ENCODE results near the gene SGPL1.

DNA sequence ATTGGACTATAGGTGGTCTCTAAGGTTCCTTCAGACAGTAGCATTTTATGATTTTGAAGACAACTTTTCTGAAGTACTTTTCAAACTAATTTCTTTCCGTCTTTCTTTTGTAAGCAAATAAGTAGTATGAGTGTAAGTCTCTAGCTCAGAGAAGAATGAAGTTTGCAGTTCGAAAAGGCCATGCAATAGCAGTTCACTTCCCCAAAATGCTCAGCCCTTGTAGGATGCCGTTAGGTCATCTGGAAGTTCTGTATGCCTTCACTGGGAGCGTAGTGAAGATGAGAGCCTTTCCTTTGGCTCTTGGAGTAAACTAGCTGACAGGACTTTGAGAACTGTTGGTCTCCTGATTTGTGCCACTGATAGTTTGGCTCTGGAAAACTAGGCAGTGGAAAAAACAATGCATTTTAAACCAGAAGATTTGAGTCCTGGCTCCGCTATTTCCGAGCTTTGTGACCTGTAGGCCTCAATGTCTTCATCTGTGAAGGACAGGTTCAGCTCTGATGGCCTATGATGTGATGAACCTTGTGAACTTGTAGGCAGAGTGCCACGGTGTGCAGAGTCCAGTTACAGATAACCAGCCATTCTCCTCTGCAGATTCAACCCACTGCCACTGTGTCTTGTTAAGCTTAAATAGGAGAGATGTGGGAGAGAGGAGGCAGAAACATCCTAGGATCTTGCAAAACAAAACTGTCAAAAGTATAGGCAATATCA lies 18.8 kb downstream of the SGPL1 start:
- TF ChIP-seq, protein P1, sequence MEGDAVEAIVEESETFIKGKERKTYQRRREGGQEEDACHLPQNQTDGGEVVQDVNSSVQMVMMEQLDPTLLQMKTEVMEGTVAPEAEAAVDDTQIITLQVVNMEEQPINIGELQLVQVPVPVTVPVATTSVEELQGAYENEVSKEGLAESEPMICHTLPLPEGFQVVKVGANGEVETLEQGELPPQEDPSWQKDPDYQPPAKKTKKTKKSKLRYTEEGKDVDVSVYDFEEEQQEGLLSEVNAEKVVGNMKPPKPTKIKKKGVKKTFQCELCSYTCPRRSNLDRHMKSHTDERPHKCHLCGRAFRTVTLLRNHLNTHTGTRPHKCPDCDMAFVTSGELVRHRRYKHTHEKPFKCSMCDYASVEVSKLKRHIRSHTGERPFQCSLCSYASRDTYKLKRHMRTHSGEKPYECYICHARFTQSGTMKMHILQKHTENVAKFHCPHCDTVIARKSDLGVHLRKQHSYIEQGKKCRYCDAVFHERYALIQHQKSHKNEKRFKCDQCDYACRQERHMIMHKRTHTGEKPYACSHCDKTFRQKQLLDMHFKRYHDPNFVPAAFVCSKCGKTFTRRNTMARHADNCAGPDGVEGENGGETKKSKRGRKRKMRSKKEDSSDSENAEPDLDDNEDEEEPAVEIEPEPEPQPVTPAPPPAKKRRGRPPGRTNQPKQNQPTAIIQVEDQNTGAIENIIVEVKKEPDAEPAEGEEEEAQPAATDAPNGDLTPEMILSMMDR (IDR thresholded peaks at IDR 0.05 in 2 of 3, conservative IDR thresholded peaks at IDR 0.05 in 1 of 3; ENCODE audit: control insufficient read depth in 2 of 3, extremely low read depth in 1 of 3, insufficient read depth in 1 of 3, low read depth in 3 of 3, low read length in 3 of 3) = no peak
- TF ChIP-seq, protein P2, sequence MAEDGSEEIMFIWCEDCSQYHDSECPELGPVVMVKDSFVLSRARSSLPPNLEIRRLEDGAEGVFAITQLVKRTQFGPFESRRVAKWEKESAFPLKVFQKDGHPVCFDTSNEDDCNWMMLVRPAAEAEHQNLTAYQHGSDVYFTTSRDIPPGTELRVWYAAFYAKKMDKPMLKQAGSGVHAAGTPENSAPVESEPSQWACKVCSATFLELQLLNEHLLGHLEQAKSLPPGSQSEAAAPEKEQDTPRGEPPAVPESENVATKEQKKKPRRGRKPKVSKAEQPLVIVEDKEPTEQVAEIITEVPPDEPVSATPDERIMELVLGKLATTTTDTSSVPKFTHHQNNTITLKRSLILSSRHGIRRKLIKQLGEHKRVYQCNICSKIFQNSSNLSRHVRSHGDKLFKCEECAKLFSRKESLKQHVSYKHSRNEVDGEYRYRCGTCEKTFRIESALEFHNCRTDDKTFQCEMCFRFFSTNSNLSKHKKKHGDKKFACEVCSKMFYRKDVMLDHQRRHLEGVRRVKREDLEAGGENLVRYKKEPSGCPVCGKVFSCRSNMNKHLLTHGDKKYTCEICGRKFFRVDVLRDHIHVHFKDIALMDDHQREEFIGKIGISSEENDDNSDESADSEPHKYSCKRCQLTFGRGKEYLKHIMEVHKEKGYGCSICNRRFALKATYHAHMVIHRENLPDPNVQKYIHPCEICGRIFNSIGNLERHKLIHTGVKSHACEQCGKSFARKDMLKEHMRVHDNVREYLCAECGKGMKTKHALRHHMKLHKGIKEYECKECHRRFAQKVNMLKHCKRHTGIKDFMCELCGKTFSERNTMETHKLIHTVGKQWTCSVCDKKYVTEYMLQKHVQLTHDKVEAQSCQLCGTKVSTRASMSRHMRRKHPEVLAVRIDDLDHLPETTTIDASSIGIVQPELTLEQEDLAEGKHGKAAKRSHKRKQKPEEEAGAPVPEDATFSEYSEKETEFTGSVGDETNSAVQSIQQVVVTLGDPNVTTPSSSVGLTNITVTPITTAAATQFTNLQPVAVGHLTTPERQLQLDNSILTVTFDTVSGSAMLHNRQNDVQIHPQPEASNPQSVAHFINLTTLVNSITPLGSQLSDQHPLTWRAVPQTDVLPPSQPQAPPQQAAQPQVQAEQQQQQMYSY (CRISPR knock-in tag; IDR thresholded peaks at IDR 0.05) = no peak
- TF ChIP-seq RFX5 (IDR thresholded peaks at IDR 0.05; ENCODE audit: low read depth, low read length) (no peak), FOXM1 (IDR thresholded peaks at IDR 0.05; ENCODE audit: low read depth, low read length) (no peak), ZNF622 (IDR thresholded peaks at IDR 0.05) (no peak), POLR2A (IDR thresholded peaks at IDR 0.05; ENCODE audit: low read depth, low read length) (no peak), SMC3 (IDR thresholded peaks at IDR 0.05; ENCODE audit: borderline replicate concordance, low read length) (no peak), CEBPB (IDR thresholded peaks at IDR 0.05; ENCODE audit: borderline replicate concordance in 1 of 2, low read depth in 2 of 2, low read length in 2 of 2) (no peak), RAD21 (IDR thresholded peaks at IDR 0.05; ENCODE audit: insufficient read depth, low read depth, low read length) (no peak), FOXK2 (IDR thresholded peaks at IDR 0.05) (no peak), CHD1 (IDR thresholded peaks at IDR 0.05; ENCODE audit: low read depth, low read length) (no peak)

All from GM12878 (cell line).